ENCODE results near the gene SLC5A1.

Gene SLC5A1

GRCh38 chr22:32042924-32043323 is at the start of gene SLC5A1:
TSS of gene SLC5A1 (plus strand) at chr22:32043261. CDS start at chr22:32043282, 21 bp downstream.
- DNase-seq = peak; percentile 73

DNA sequence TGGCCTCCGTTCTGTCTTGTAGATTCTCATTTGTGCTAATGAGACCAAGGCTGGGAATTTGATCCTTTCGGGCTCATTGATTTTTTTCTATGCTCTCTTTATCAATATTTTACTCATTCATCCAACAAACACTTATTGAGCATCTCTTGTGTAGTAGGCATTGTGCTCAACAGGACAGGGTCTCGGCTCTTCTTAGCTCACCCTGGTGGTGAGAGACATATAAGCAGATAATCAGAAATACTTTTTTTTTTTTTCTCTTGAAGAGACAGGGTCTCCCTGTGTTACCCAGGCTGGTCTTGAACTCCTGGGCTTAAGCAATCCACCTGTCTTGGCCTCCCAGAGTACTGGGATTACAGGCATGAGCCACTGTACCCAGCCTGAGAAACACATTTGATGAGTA is 48.0 kb upstream of the SLC5A1 start:
- peak; percentile 1 for DNase-seq

- no peak for DNase-seq
These were observed 47.3 kb upstream of the SLC5A1 start for GRCh38 chr22:31995807-31996206.

GRCh38 chr22:31998784-31999385 is 44.2 kb upstream of the SLC5A1 start:
- no peak for DNase-seq

DNA sequence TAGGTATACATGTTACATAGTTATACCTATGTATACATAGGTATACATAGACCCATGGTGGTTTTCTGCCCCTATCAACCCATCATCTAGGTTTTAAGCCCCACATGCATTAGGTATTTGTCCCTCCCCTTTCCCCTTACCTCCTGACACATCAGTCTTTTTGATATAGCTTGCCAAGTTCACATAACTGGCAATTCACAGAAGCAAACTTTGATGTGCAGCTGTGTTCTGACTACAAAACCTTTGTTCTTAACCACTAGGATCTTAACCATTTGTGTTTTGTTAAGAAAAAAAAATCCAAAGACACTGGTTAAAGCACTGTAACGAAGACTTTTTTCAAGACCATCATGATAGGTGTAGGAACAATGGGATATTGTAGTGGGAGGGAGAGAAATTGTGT is 42.9 kb upstream of the SLC5A1 start:
- no peak for DNase-seq

- no peak for DNase-seq
These were observed 37.6 kb upstream of the SLC5A1 start for GRCh38 chr22:32005453-32005852.

DNA sequence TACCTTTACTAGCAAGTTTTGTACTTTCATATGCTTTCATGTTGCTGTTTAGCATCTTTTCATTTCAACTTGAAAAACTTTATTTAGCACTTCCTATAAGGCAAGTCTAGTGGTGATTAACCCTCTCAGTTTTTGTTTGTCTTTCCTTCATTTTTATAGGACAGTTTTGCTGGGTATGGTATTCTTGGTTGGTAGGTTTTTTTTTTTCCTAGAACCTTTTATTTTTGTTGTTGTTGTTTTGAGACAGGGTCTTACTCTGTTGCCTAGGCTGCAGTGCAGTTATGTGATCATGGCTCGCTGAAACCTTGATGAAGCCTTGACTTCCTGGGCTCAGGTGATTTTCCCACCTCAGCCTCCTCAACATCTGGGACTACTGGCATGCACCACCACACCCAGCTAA is 29.9 kb upstream of the SLC5A1 start:
- no peak for DNase-seq

DNA sequence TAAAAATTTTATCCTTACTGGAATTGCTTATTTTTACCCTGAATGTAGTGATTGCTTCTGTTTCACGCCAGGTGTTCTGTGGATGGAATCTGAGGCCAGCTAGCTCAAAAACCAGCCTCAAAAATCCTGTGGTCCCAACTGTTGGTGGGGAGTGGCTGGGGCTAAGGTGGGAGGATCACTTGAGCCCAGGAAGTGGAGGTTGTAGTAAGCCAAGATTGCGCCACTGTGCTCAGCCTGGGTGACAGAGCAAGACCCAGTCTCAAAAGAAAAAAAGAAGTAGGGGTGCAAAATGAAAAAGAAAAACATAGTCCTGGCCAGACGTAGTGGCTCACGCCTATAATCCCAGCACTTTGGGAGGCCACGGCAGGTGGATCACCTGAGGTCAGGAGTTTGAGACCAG is 27.0 kb upstream of the SLC5A1 start:
- DNase-seq = no peak

DNA sequence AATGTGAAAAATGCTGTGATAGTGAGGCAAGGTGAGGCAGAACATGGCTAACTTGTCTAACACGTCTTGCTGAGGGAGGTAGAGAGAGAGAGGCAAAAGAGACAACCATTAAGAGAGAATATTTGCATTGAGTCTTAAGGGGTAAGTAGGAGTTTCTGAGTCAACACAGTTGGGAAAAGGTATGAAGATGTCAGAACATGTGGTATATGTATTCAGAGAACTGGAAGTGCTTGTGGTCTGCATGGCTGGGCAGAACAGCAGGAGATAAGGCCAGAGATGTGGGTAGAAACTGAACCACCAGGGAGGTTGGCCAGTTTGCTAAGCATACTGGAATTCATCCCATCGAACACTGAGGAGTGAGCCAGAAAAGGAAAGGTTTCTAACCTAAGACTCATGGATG is 25.0 kb upstream of the SLC5A1 start:
- no peak for DNase-seq

DNA sequence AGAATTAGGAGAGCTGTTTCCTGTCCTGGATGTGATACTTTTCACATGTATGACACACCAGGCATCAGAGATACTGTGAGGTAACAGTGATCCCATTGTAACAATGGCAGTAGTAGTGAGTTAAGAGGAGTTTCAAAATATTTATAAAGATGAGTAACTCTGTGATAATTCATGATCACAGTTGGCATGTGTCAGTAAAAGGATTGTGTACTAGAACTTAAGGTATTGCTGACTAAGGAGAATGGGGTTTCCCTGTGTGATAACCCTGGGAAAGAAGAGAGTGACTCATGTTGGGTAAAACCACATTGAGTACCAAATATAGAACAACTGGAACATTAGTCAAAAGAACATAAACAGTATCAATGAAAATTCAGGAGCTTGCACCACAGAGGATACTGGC is 22.9 kb upstream of the SLC5A1 start:
- DNase-seq = no peak

- no peak for DNase-seq
These were observed 21.3 kb upstream of the SLC5A1 start for GRCh38 chr22:32021716-32022115.

- no peak for DNase-seq
These were observed 19.7 kb upstream of the SLC5A1 start for GRCh38 chr22:32023251-32023827.

- peak; percentile 8 for DNase-seq
These were observed 18.3 kb upstream of the SLC5A1 start for GRCh38 chr22:32024796-32025195.

- DNase-seq = no peak
These were observed 12.4 kb upstream of the SLC5A1 start for GRCh38 chr22:32030518-32031247.

DNA sequence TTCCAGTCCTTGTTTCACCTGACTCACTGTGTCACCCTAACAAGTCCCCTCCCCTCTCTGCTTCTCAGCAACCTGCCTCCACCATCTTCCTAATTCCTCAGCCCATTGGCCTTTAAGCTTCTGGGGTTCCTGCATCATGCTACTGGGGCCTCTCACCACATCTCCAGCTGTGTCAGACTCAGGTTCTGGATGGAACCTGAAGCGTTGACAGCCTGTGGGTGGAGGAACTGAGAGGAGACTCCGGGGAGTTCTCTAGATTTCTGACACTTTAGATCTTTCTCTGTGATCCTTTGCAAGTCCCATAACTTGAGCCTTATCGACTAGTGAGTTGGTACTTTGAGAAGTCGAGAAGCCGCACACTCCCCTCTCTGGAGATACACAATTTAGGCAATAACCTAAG is 11.6 kb upstream of the SLC5A1 start:
- DNase-seq = no peak

DNA sequence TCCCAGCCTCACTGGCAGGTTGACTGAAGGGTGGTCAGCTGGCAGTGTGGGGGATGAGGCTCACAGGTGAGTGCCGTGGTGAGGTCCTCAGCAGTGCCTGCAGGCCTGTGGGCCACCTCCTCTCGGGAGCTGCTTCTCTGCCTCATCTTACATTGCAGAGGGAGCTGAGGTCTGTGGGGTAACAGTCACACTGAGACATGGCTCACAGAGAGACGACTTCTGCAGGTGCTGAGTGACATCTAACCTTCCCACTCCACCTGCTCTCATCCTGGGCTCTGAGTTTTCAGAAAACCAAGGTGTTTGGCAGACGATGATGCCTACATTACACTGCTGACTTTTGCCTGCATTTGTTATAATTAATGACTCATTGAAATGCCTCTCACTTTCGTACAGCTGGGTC is 8.8 kb upstream of the SLC5A1 start:
- no peak for DNase-seq

GRCh38 chr22:32037236-32037635 is 5.8 kb upstream of the SLC5A1 start:
- no peak for DNase-seq

DNA sequence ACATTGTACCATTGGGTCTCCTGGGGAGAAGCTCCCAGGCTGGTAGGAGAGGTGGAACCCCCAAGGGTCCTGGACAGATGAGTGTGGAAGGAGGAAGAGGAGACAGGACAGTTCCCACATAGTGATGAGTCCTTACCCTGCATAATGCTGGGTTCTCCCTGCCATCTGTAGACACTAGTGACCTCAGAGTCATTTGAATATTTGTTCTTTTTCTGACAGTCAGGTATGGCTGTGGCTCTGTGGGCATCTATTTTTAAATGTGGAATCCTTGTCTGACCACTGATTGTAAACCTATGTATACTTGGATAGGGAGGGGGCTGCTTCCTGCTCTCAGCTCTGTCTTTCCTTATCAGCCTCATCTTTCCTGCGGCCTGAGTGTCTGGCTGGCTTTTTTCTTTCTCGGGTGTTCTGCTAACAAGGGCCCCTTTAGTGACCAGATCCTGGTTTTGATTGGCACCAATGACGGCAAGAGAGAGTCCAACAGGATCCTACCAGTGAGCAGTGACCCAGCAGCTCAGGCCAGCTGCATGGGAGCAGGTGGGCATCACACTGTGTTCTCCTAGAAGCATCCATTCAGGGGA is 2.6 kb upstream of the SLC5A1 start:
- DNase-seq = no peak

- DNase-seq = peak; percentile 32
These were observed 330 bp downstream of the SLC5A1 start for GRCh38 chr22:32043391-32043790.

DNA sequence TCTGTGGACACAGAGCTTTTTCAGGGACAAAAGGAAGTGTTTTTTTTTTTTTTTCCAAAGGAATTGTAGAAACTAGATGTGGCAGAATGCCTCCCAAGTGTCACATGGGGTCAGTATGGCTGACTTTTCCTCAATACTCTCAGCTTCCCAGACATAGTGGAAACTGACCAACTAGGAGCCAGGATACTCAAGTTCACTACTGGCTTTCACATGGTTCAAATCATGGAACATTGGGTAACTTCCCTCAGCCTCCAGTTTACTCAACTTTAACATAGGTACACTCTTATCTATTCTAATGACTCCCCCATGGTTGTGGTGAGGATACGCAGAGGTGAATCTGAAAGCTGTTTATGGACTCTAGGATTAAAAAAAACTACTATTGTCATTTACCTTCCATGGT is 1.4 kb downstream of the SLC5A1 start:
- no peak for DNase-seq

DNA sequence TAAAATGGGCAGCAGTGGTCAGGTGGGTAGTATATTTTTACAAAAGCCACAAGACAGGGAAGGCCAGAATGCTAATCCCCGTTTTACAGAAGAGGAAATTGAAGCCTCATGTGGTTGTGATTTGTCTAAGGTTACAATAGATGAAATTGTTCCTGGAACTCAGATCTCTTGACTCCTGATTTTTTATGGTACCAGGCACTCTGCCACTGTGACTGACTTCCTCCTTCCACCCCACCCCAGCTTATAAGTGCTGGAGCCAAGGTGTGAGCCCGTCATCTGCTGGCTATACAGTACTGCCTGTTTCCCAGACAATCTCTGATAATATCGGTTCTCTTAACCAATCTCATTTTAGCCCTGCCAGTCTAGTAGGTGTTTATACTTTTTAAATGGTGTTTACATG is 1.9 kb downstream of the SLC5A1 start:
- peak; percentile 34 for DNase-seq

- DNase-seq = no peak
These were observed 5.0 kb downstream of the SLC5A1 start for GRCh38 chr22:32048069-32048468.

- peak; percentile 76 for DNase-seq
These were observed 7.8 kb downstream of the SLC5A1 start for GRCh38 chr22:32050678-32051515.
